ENCODE measurements around the gene KCNG4. TPM values are rescaled to one million over a fixed set of nuclear protein-coding genes. Genes with fewer than 3 reads are reported as not detected.

Gene KCNG4
- polyA plus RNA-seq, 1 donor, result not detected

- Histone ChIP-seq H3K4me3 (ENCODE audit: low read length) (no peak overlapping the region), H3K36me3 (ENCODE audit: control insufficient read depth, insufficient read depth, low read length) (peaks cover 47% of the 10 kb centered on the region), H3K9me3 (ENCODE audit: control insufficient read depth, low read depth, low read length) (peaks cover 3% of the 10 kb centered on the region), H3K27me3 (ENCODE audit: control insufficient read depth, insufficient read depth, low read length) (no peaks in the 10 kb centered on the region), H3K27ac (ENCODE audit: low read length) (no peak overlapping the region), H3K4me1 (ENCODE audit: control insufficient read depth, insufficient read depth, low read length) (peaks cover 4% of the 10 kb centered on the region)
- WGBS (ENCODE audit: insufficient coverage, low lambda C conversion rate), result no CpG with 5 or more reads among the region's 10 CpGs
- DNase-seq, result no peak
Observed at GRCh38 chr16:84184775-84185174, 55.0 kb downstream of the KCNG4 start.

DNA sequence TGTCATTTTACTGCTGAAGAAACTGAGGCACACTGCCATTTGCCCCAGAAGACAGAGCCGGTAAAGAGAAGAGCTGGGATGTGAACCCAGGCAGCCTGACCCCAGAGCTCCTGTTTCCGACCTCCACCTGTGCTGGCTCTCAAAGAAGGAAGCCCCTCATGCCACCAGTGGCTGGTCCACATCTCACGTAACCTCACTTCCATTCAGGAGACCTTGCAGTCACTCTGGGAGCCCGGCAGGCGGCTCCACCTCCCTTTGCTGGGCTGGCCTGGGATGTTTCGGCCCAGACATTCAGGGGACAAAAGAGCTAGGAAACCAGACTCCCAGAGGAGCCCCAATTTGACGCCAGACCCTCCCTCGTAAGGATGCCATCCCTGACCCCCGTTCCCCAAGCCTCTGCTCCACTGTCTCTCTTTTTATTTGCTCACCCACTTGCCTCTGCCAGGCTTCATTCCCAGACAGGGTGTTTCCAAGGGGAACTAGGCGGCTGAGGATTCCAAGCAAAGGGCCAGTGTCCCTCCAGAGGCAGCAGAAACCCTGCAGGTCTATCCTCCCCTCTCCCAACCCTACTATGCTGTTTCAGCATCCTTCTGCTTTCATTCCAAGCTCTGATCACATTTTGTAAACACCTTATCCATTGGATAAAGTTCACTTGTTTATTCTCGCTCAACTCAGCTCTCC, 55.8 kb downstream of the KCNG4 start:
- Histone ChIP-seq H3K27ac (ENCODE audit: low read length) (no peak overlapping the region), H3K4me1 (ENCODE audit: control insufficient read depth, insufficient read depth, low read length) (peaks cover 4% of the 10 kb centered on the region), H3K36me3 (ENCODE audit: control insufficient read depth, insufficient read depth, low read length) (peaks cover 54% of the 10 kb centered on the region), H3K4me3 (ENCODE audit: low read length) (no peak overlapping the region), H3K9me3 (ENCODE audit: control insufficient read depth, low read depth, low read length) (peaks cover 3% of the 10 kb centered on the region), H3K27me3 (ENCODE audit: control insufficient read depth, insufficient read depth, low read length) (no peaks in the 10 kb centered on the region)
- no peak for DNase-seq
- no CpG with 5 or more reads among the region's 11 CpGs for WGBS (ENCODE audit: insufficient coverage, low lambda C conversion rate)

GRCh38 chr16:84183572-84183875, 56.3 kb downstream of the KCNG4 start:
- H3K4me3 ChIP-seq (ENCODE audit: low read length), result no peak overlapping the region
- H3K9me3 ChIP-seq (ENCODE audit: control insufficient read depth, low read depth, low read length), result peaks cover 3% of the 10 kb centered on the region
- peaks cover 59% of the 10 kb centered on the region for H3K36me3 ChIP-seq (ENCODE audit: control insufficient read depth, insufficient read depth, low read length)
- no CpG with 5 or more reads among the region's 5 CpGs for WGBS (ENCODE audit: insufficient coverage, low lambda C conversion rate)
- H3K27ac ChIP-seq (ENCODE audit: low read length), result no peak overlapping the region
- peaks cover 4% of the 10 kb centered on the region for H3K4me1 ChIP-seq (ENCODE audit: control insufficient read depth, insufficient read depth, low read length)
- H3K27me3 ChIP-seq (ENCODE audit: control insufficient read depth, insufficient read depth, low read length), result no peaks in the 10 kb centered on the region
- DNase-seq, result no peak

GRCh38 chr16:84182680-84183571, 56.9 kb downstream of the KCNG4 start:
- peaks cover 3% of the 10 kb centered on the region for H3K9me3 ChIP-seq (ENCODE audit: control insufficient read depth, low read depth, low read length)
- H3K4me3 ChIP-seq (ENCODE audit: low read length), result no peak overlapping the region
- H3K27ac ChIP-seq (ENCODE audit: low read length), result no peak overlapping the region
- peaks cover 4% of the 10 kb centered on the region for H3K4me1 ChIP-seq (ENCODE audit: control insufficient read depth, insufficient read depth, low read length)
- H3K27me3 ChIP-seq (ENCODE audit: control insufficient read depth, insufficient read depth, low read length), result no peaks in the 10 kb centered on the region
- H3K36me3 ChIP-seq (ENCODE audit: control insufficient read depth, insufficient read depth, low read length), result peaks cover 64% of the 10 kb centered on the region
- DNase-seq, result no peak
- WGBS (ENCODE audit: insufficient coverage, low lambda C conversion rate), result 100% methylated on average over 1 of the region's 26 CpGs

- Histone ChIP-seq H3K4me1 (ENCODE audit: control insufficient read depth, insufficient read depth, low read length) (peaks cover 8% of the 10 kb centered on the region), H3K27me3 (ENCODE audit: control insufficient read depth, insufficient read depth, low read length) (no peaks in the 10 kb centered on the region), H3K4me3 (ENCODE audit: low read length) (no peak overlapping the region), H3K36me3 (ENCODE audit: control insufficient read depth, insufficient read depth, low read length) (peaks cover 66% of the 10 kb centered on the region), H3K9me3 (ENCODE audit: control insufficient read depth, low read depth, low read length) (peaks cover 3% of the 10 kb centered on the region), H3K27ac (ENCODE audit: low read length) (no peak overlapping the region)
- DNase-seq, result no peak
- WGBS (ENCODE audit: insufficient coverage, low lambda C conversion rate), result no CpG with 5 or more reads among the region's 18 CpGs
Observed at GRCh38 chr16:84182104-84182503, 57.7 kb downstream of the KCNG4 start.

GRCh38 chr16:84181144-84181915, 58.5 kb downstream of the KCNG4 start:
- peaks cover 66% of the 10 kb centered on the region for H3K36me3 ChIP-seq (ENCODE audit: control insufficient read depth, insufficient read depth, low read length)
- 90% methylated on average over 2 of the region's 41 CpGs for WGBS (ENCODE audit: insufficient coverage, low lambda C conversion rate)
- H3K27me3 ChIP-seq (ENCODE audit: control insufficient read depth, insufficient read depth, low read length), result no peaks in the 10 kb centered on the region
- no peak overlapping the region for H3K4me3 ChIP-seq (ENCODE audit: low read length)
- peaks cover 3% of the 10 kb centered on the region for H3K9me3 ChIP-seq (ENCODE audit: control insufficient read depth, low read depth, low read length)
- H3K4me1 ChIP-seq (ENCODE audit: control insufficient read depth, insufficient read depth, low read length), result peaks cover 15% of the 10 kb centered on the region
- no peak for DNase-seq
- H3K27ac ChIP-seq (ENCODE audit: low read length), result no peak overlapping the region

DNA sequence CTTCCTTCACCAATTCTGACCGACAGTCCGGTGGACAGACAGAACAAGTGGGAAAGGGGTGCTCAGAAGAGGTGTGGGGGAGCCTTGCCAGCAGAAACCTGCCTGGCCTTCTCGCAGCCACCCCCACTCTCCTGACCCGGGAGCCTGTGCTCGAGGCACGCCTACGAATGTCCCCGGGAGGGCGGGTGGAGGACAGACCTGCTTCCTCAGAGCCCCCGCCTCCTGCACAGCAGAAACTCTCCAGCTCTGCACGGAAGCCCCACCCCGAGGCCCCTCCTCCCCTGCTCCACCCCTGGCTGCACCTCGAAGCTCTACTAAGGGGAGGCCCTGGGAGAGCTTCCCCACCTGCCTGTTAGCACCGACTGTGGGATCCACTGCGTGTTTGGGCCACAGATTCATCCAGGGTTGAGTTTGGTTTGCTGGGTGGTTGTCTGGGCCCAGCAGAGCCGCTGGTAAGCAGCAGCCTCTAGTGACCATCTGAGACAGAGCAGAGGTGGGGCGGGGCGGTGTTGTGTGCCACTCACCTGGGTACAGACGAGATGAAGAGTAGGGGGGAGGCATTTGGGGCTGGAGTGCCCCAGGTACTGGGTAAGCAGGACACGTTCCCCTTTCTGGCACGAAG, 59.2 kb downstream of the KCNG4 start:
- Histone ChIP-seq H3K4me1 (ENCODE audit: control insufficient read depth, insufficient read depth, low read length) (peaks cover 17% of the 10 kb centered on the region), H3K36me3 (ENCODE audit: control insufficient read depth, insufficient read depth, low read length) (peaks cover 66% of the 10 kb centered on the region), H3K27me3 (ENCODE audit: control insufficient read depth, insufficient read depth, low read length) (no peaks in the 10 kb centered on the region), H3K27ac (ENCODE audit: low read length) (no peak overlapping the region), H3K9me3 (ENCODE audit: control insufficient read depth, low read depth, low read length) (peaks cover 3% of the 10 kb centered on the region), H3K4me3 (ENCODE audit: low read length) (no peak overlapping the region)
- WGBS (ENCODE audit: insufficient coverage, low lambda C conversion rate), result 100% methylated on average over 1 of the region's 21 CpGs
- DNase-seq, result no peak

DNA sequence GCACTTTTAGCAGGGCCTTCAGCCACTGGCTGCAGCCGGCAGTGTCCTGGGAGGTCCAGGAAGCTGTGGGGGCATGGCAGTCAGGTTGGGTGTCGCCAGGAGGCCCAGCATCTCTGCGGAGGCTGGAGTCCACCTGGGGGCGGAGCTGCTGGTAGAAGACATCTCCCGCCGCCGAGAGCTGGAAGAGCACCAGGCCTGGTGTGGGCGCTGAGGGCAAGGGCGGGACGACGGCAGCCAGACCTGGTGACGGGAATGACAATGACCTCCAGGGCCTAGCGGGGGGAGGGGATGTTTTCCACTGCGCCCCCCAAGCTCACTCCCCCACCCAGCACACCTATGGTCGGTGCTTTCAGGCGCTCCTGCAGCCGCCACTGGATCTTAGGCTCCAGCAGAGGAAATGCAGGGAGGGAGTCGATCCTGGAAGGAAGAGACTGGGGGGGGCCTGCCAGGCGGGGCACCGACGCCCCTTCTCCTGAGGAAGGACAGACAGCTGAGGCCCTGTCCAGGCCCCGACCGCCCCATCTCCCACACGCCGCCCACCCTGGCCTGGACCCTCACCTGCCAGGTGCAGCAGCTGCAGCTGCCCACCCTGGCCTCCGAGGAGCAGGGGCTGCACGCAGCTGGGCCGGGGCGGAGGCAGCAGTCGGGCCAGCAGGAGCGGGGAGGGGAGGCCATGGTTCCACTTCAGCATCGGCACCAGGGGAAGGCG, 60.0 kb downstream of the KCNG4 start:
- WGBS (ENCODE audit: insufficient coverage, low lambda C conversion rate), result no CpG with 5 or more reads among the region's 33 CpGs
- H3K27me3 ChIP-seq (ENCODE audit: control insufficient read depth, insufficient read depth, low read length), result no peaks in the 10 kb centered on the region
- peaks cover 62% of the 10 kb centered on the region for H3K36me3 ChIP-seq (ENCODE audit: control insufficient read depth, insufficient read depth, low read length)
- H3K4me3 ChIP-seq (ENCODE audit: low read length), result no peak overlapping the region
- peaks cover 3% of the 10 kb centered on the region for H3K9me3 ChIP-seq (ENCODE audit: control insufficient read depth, low read depth, low read length)
- H3K27ac ChIP-seq (ENCODE audit: low read length), result no peak overlapping the region
- peaks cover 17% of the 10 kb centered on the region for H3K4me1 ChIP-seq (ENCODE audit: control insufficient read depth, insufficient read depth, low read length)
- no peak for DNase-seq

- no peaks in the 10 kb centered on the region for H3K27me3 ChIP-seq (ENCODE audit: control insufficient read depth, insufficient read depth, low read length)
- peaks cover 61% of the 10 kb centered on the region for H3K36me3 ChIP-seq (ENCODE audit: control insufficient read depth, insufficient read depth, low read length)
- peaks cover 17% of the 10 kb centered on the region for H3K4me1 ChIP-seq (ENCODE audit: control insufficient read depth, insufficient read depth, low read length)
- DNase-seq, result no peak
- WGBS (ENCODE audit: insufficient coverage, low lambda C conversion rate), result no CpG with 5 or more reads among the region's 28 CpGs
- H3K4me3 ChIP-seq (ENCODE audit: low read length), result no peak overlapping the region
- H3K27ac ChIP-seq (ENCODE audit: low read length), result no peak overlapping the region
- H3K9me3 ChIP-seq (ENCODE audit: control insufficient read depth, low read depth, low read length), result peaks cover 3% of the 10 kb centered on the region
Observed at GRCh38 chr16:84178892-84179611, 60.8 kb downstream of the KCNG4 start.
